Measurements from ENCODE around the gene RNF114. TPM values are rescaled to one million over a fixed set of nuclear protein-coding genes. Genes with fewer than 3 reads are reported as not detected.

RNF114 gene
- total and polyA plus RNA-seq, 2 experiments from 2014 or later = 65.8 to 93.7 TPM

GRCh38 chr20:49984426-49985153, 48.4 kb downstream of the RNF114 start:
- WGBS (ENCODE audit: low lambda C conversion rate, missing lambda C conversion rate) = 46% methylated on average over 10 of the region's 13 CpGs
- Histone ChIP-seq H3K36me3 (replicated peaks; ENCODE audit: insufficient read depth, low read depth) (no peaks in the 10 kb centered on the region), H3K27me3 (no peaks in the 10 kb centered on the region), H2AFZ (no peak overlapping the region), H3K4me1 (ENCODE audit: insufficient read depth) (peaks cover 45% of the 10 kb centered on the region), H3K4me2 (peak overlapping the region; percentile 94), H3K9me2 (replicated peaks; ENCODE audit: insufficient read depth) (no peaks in the 10 kb centered on the region), H3K27ac (peak overlapping the region; percentile 61), H4K20me1 (ENCODE audit: insufficient read depth, poor library complexity, severe bottlenecking) (peaks cover 7% of the 10 kb centered on the region), H3K4me3 (peak overlapping the region; percentile 84), H3K9me3 (ENCODE audit: low read depth) (no peaks in the 10 kb centered on the region), H3K79me2 (peaks cover 46% of the 10 kb centered on the region)
- DNase-seq (ENCODE audit: low spot score) = no peak
- TF ChIP-seq EZH2phosphoT487 (IDR thresholded peaks at IDR 0.05; ENCODE audit: low read depth, severe bottlenecking, unreplicated experiment) (no peak), EZH2 (IDR thresholded peaks at IDR 0.05; ENCODE audit: borderline replicate concordance) (no peak), CTCF (IDR thresholded peaks at IDR 0.05; ENCODE audit: poor library complexity) (no peak)

GRCh38 chr20:49985157-49985556, 49.0 kb downstream of the RNF114 start:
- peak overlapping the region; percentile 84 for H3K4me3 ChIP-seq
- H3K27ac ChIP-seq = peak overlapping the region; percentile 61
- peaks cover 46% of the 10 kb centered on the region for H3K4me1 ChIP-seq (ENCODE audit: insufficient read depth)

DNA sequence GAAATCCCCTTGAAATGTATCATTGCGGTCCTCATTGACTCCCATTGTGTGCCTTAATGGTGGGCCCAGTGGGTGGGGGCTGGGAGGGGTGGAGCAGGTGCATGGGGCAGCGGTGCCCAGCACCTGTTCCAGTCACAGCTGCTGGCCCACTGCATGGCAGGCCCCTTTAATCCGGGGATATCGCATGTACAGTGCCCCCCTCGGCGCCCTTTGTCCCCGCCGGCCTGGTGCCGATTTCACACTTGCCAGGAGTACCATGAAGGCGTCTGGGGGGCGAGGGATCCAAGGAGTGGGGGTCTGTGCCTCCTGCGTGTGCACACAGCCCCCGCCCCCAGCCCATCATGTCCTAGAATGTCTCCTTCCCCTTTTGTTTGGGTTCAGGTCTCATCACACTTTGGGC, 49.4 kb downstream of the RNF114 start:
- peaks cover 46% of the 10 kb centered on the region for H3K79me2 ChIP-seq

More at GRCh38 chr20:49985157-49985556, 49.0 kb downstream of the RNF114 start:
- TF ChIP-seq CTCF (IDR thresholded peaks at IDR 0.05; ENCODE audit: poor library complexity) (no peak), EZH2phosphoT487 (IDR thresholded peaks at IDR 0.05; ENCODE audit: low read depth, severe bottlenecking, unreplicated experiment) (no peak), EZH2 (IDR thresholded peaks at IDR 0.05; ENCODE audit: borderline replicate concordance) (no peak)
- no peaks in the 10 kb centered on the region for H3K9me2 ChIP-seq (replicated peaks; ENCODE audit: insufficient read depth)
- no peak overlapping the region for H2AFZ ChIP-seq
- DNase-seq (ENCODE audit: low spot score) = no peak
- H3K36me3 ChIP-seq (replicated peaks; ENCODE audit: insufficient read depth, low read depth) = no peaks in the 10 kb centered on the region
- no peaks in the 10 kb centered on the region for H3K27me3 ChIP-seq
- WGBS (ENCODE audit: low lambda C conversion rate, missing lambda C conversion rate) = 64% methylated on average over 6 of the region's 6 CpGs
- H3K9me3 ChIP-seq (ENCODE audit: low read depth) = no peaks in the 10 kb centered on the region
- H3K4me2 ChIP-seq = peak overlapping the region; percentile 94
- peaks cover 7% of the 10 kb centered on the region for H4K20me1 ChIP-seq (ENCODE audit: insufficient read depth, poor library complexity, severe bottlenecking)
- H3K79me2 ChIP-seq = peaks cover 46% of the 10 kb centered on the region

More for the DNA sequence above, 49.4 kb downstream of the RNF114 start:
- TF ChIP-seq CTCF (IDR thresholded peaks at IDR 0.05; ENCODE audit: poor library complexity) (no peak), EZH2 (IDR thresholded peaks at IDR 0.05; ENCODE audit: borderline replicate concordance) (no peak), EZH2phosphoT487 (IDR thresholded peaks at IDR 0.05; ENCODE audit: low read depth, severe bottlenecking, unreplicated experiment) (no peak)
- H3K4me1 ChIP-seq (ENCODE audit: insufficient read depth) = peaks cover 51% of the 10 kb centered on the region
- H3K9me3 ChIP-seq (ENCODE audit: low read depth) = no peaks in the 10 kb centered on the region
- no peaks in the 10 kb centered on the region for H3K9me2 ChIP-seq (replicated peaks; ENCODE audit: insufficient read depth)
- DNase-seq (ENCODE audit: low spot score) = no peak
- WGBS (ENCODE audit: low lambda C conversion rate, missing lambda C conversion rate) = 76% methylated on average over 11 of the region's 13 CpGs
- H3K27ac ChIP-seq = peak overlapping the region; percentile 95
- peak overlapping the region; percentile 84 for H3K4me3 ChIP-seq
- no peaks in the 10 kb centered on the region for H3K27me3 ChIP-seq
- peaks cover 7% of the 10 kb centered on the region for H4K20me1 ChIP-seq (ENCODE audit: insufficient read depth, poor library complexity, severe bottlenecking)
- H3K36me3 ChIP-seq (replicated peaks; ENCODE audit: insufficient read depth, low read depth) = no peaks in the 10 kb centered on the region
- H3K4me2 ChIP-seq = peak overlapping the region; percentile 94
- H2AFZ ChIP-seq = no peak overlapping the region
